Mesenchymal stem cell (in vitro differentiated cells and primary cell): Measurements from ENCODE around the gene GRIK4.

Experiments used
- DNase-seq: peaks from one replicate; pipeline ENCODE4 v3.0.0-alpha.2; 2013
- H2AFZ ChIP-seq: one replicate; pipeline ENCODE4 v1.6.1; 2013; ENCODE audit warnings: low read depth, mild to moderate bottlenecking, control low read depth, inconsistent platforms, low read length, moderate library complexity
- H2AK5ac ChIP-seq: 2 replicates; pipeline ENCODE4 v1.6.1; 2013; ENCODE audit warnings: low read length, moderate library complexity, mild to moderate bottlenecking, inconsistent platforms; ENCODE audit not compliant: severe bottlenecking
- H2BK120ac ChIP-seq: one replicate; pipeline ENCODE4 v1.6.1; 2013; ENCODE audit warnings: low read depth, mild to moderate bottlenecking, inconsistent platforms, low read length, moderate library complexity
- H2BK12ac ChIP-seq, 2 experiments: one replicate each; pipeline ENCODE4 v1.6.1; 2013; ENCODE audit warnings: inconsistent platforms in 2 of 2, low read length in 2 of 2, mild to moderate bottlenecking in 2 of 2, moderate library complexity in 2 of 2, control low read depth in 1 of 2
- H2BK15ac ChIP-seq: one replicate; pipeline ENCODE4 v1.6.1; 2013; ENCODE audit warnings: mild to moderate bottlenecking, low read depth, inconsistent platforms; ENCODE audit not compliant: poor library complexity, severe bottlenecking
- H2BK5ac ChIP-seq: 2 replicates; pipeline ENCODE4 v1.6.1; 2013; ENCODE audit warnings: low read depth, mild to moderate bottlenecking, low read length, control low read depth, inconsistent platforms; ENCODE audit not compliant: poor library complexity, severe bottlenecking
- H3K14ac ChIP-seq, 2 experiments: one replicate each; pipeline ENCODE4 v1.6.1; 2013; ENCODE audit warnings: inconsistent platforms in 2 of 2, low read length in 2 of 2, control low read depth in 1 of 2, mild to moderate bottlenecking in 1 of 2, moderate library complexity in 1 of 2
- H3K18ac ChIP-seq, 2 experiments: one replicate each; pipeline ENCODE4 v1.6.1; 2013; ENCODE audit warnings: inconsistent platforms in 2 of 2, low read length in 2 of 2, control low read depth in 1 of 2, low read depth in 1 of 2, mild to moderate bottlenecking in 1 of 2
- H3K23ac ChIP-seq, 2 experiments: one replicate each; pipeline ENCODE4 v1.6.1; 2013; ENCODE audit warnings: inconsistent platforms in 2 of 2, low read length in 2 of 2, mild to moderate bottlenecking in 2 of 2, moderate library complexity in 2 of 2, control low read depth in 1 of 2
- H3K27ac ChIP-seq: 2 replicates; pipeline ENCODE4 v1.5.1; 2013; ENCODE audit warnings: mild to moderate bottlenecking, moderate library complexity, low read length, control low read depth, inconsistent platforms; ENCODE audit not compliant: poor library complexity, severe bottlenecking
- H3K27me3 ChIP-seq, 2 experiments: 2 replicates each; pipeline versions ENCODE4 v1.6.1 to v1.7.0; 2013; ENCODE audit warnings: low read length in 2 of 2, mild to moderate bottlenecking in 2 of 2, moderate library complexity in 2 of 2, control low read depth in 1 of 2, inconsistent platforms in 1 of 2; ENCODE audit not compliant: control insufficient read depth in 1 of 2, insufficient read depth in 1 of 2
- H3K36me3 ChIP-seq, 2 experiments: 2 replicates each; pipeline versions ENCODE4 v1.6.1 to v1.7.0; 2013; ENCODE audit warnings: low read length in 2 of 2, control low read depth in 1 of 2, inconsistent platforms in 1 of 2, low read depth in 1 of 2, mild to moderate bottlenecking in 1 of 2; ENCODE audit not compliant: insufficient read depth in 2 of 2, control insufficient read depth in 1 of 2
- H3K4ac ChIP-seq, 2 experiments: one replicate each; pipeline ENCODE4 v1.6.1; 2013; ENCODE audit warnings: inconsistent platforms in 2 of 2, low read length in 2 of 2, mild to moderate bottlenecking in 2 of 2, moderate library complexity in 2 of 2, control low read depth in 1 of 2, low read depth in 1 of 2
- H3K4me1 ChIP-seq: 2 replicates; pipeline ENCODE4 v1.6.1; 2013; ENCODE audit warnings: low read depth, low read length, control low read depth; ENCODE audit not compliant: control insufficient read depth, insufficient read depth
- H3K4me2 ChIP-seq: 2 replicates; pipeline ENCODE4 v1.6.1; 2013; ENCODE audit warnings: low read length, mild to moderate bottlenecking, inconsistent platforms; ENCODE audit not compliant: poor library complexity, severe bottlenecking
- H3K4me3 ChIP-seq, 2 experiments: 2 replicates each; pipeline versions ENCODE4 v1.5.1 to v1.7.0; 2013; ENCODE audit warnings: low read length in 2 of 2, mild to moderate bottlenecking in 2 of 2, control low read depth in 1 of 2, low read depth in 1 of 2; ENCODE audit not compliant: insufficient read depth in 1 of 2
- H3K79me1 ChIP-seq: replicated peaks from 2 replicates; pipeline ENCODE4 v1.6.1; 2013; ENCODE audit warnings: mild to moderate bottlenecking, control low read depth, low read length, inconsistent platforms; ENCODE audit not compliant: poor library complexity, severe bottlenecking
- H3K9ac ChIP-seq: 2 replicates; pipeline ENCODE4 v1.7.0; 2013; ENCODE audit warnings: mild to moderate bottlenecking, low read length, moderate library complexity
- H3K9me3 ChIP-seq: 2 replicates; pipeline ENCODE4 v1.7.0; 2013; ENCODE audit warnings: mild to moderate bottlenecking, low read length; ENCODE audit not compliant: control insufficient read depth
- H4K8ac ChIP-seq: one replicate; pipeline ENCODE4 v1.6.1; 2013; ENCODE audit warnings: inconsistent platforms, mild to moderate bottlenecking, low read length, moderate library complexity
- H4K91ac ChIP-seq: one replicate; pipeline ENCODE4 v1.6.1; 2013; ENCODE audit warnings: mild to moderate bottlenecking, low read length, inconsistent platforms
- WGBS: methylation state at CpG from one replicate; pipeline ENCODE4 v1.1.7; 2013; ENCODE audit warnings: mixed read lengths; 5-methylcytosine and 5-hydroxymethylcytosine counted together

Gene GRIK4

DNA sequence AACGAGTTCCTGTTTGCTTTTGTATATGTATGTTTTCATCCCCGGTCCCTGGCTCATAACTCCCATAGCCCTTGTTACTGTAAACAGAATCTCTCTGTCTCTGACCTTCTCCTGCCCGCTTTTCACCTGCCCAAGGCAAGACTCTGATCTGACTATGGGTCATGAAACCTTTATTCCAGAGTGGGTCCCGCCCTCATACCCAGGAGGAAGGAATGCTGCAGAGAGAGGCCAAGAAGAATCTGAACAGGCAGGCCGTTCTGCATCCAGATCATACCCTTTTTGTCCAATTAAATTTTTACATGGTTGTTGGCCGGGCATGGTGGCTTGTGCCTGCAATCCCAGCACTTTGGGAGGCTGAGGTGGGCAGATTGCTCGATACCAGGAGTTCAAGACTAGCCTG is 39.6 kb downstream of the GRIK4 start:
- 94% methylated on average over 6 of the region's 7 CpGs for WGBS
- H2AFZ ChIP-seq, result no peak overlapping the region
- no peak overlapping the region for H3K14ac ChIP-seq
- no peak overlapping the region for H3K9ac ChIP-seq
- H2BK12ac ChIP-seq, result no peak overlapping the region
- H3K27me3 ChIP-seq, result peaks cover 3 to 14% of the 10 kb centered on the region in 2 experiments
- H2BK120ac ChIP-seq, result no peak overlapping the region
- H3K36me3 ChIP-seq, result no peaks in the 10 kb centered on the region
- no peaks in the 10 kb centered on the region for H3K79me1 ChIP-seq
- no peak overlapping the region for H3K18ac ChIP-seq
- no peak overlapping the region for H3K23ac ChIP-seq
- H4K8ac ChIP-seq, result no peak overlapping the region
- H3K27ac ChIP-seq, result no peak overlapping the region
- H2AK5ac ChIP-seq, result no peak overlapping the region
- no peak overlapping the region for H3K4me2 ChIP-seq
- no peak overlapping the region for H3K4ac ChIP-seq
- no peaks in the 10 kb centered on the region for H3K9me3 ChIP-seq
- no peak overlapping the region for H2BK15ac ChIP-seq
- no peak for DNase-seq
- no peak overlapping the region for H2BK5ac ChIP-seq
- H3K4me3 ChIP-seq, result no peak overlapping the region
- no peak overlapping the region for H4K91ac ChIP-seq
- peaks cover 27% of the 10 kb centered on the region for H3K4me1 ChIP-seq

DNA sequence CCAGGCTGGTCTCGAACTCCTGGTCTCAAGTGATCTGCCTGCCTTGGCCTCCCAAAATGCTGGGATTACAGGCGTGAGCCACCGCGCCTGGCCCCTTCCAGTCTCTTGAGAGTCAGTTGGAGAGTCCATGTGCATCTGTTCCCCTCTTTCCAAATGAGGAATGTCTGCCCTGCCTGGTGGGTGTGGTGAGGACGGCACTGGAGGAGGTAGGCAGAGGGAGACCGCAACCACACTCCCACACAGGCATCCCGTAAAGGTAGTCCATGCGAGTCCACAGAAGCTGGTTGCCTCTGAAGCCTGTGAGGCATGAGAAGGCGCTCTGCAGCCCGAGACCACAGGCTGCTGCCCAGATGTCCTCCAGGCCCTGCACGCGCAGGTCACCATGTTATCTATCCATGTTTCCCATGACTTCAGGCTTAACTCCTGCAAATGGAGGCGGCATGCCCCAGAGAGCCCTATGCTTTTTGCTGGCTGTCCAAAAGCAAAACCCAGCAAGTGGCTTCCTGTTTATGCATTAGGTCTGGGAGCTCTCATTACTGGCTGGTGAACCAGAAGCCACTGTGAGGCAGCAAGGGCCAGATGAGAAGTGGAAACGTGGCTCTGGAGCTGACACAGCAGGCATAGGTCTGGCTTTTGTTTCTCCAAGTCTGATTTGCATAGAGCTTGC is 43.4 kb downstream of the GRIK4 start:
- DNase-seq, result peak; percentile 77

DNA sequence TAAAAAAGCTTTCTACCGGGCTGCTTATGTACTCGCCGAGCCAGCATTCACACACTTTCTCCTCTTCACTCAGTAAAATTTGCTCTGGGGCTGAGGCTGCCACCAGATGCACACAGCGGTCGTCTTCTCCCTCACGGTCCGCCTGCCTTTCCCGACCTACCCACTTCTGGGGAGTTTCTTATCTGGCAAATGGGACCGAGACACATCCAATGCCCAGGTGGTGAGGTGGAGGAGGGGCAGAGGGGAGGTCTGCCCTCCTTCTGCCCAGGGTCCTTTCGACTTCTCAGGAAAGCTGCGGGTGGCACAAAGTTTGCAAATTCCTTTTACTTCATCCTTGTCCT is 43.9 kb downstream of the GRIK4 start:
- WGBS, result 50% methylated on average over 11 of the region's 11 CpGs
- Histone ChIP-seq H3K9me3 (no peaks in the 10 kb centered on the region), H2BK12ac (peak overlapping the region; percentile 74 to 98), H3K4me2 (no peak overlapping the region), H3K27ac (no peak overlapping the region), H3K36me3 (no peaks in the 10 kb centered on the region), H3K4ac (peak overlapping the region in 1 of 2 experiments; percentile 33), H3K4me1 (peaks cover 6% of the 10 kb centered on the region), H2BK15ac (peak overlapping the region; percentile 44), H3K27me3 (peaks cover 16 to 26% of the 10 kb centered on the region in 2 experiments), H3K23ac (no peak overlapping the region), H2AK5ac (no peak overlapping the region), H4K8ac (peak overlapping the region; percentile 79), H2BK5ac (no peak overlapping the region), H2AFZ (no peak overlapping the region), H3K18ac (peak overlapping the region; percentile 55 to 81), H3K79me1 (no peaks in the 10 kb centered on the region), H3K9ac (no peak overlapping the region), H3K4me3 (no peak overlapping the region), H2BK120ac (peak overlapping the region; percentile 27), H4K91ac (peak overlapping the region; percentile 84), H3K14ac (no peak overlapping the region)
- no peak for DNase-seq

More for the DNA sequence above, 43.4 kb downstream of the GRIK4 start:
- Histone ChIP-seq H2BK12ac (peak overlapping the region; percentile 46 to 81), H3K14ac (peak overlapping the region in 1 of 2 experiments; percentile 57), H3K36me3 (no peaks in the 10 kb centered on the region), H3K4me2 (no peak overlapping the region), H3K4me1 (peaks cover 6% of the 10 kb centered on the region), H3K27me3 (peaks cover 16 to 26% of the 10 kb centered on the region in 2 experiments), H3K9ac (no peak overlapping the region), H3K9me3 (no peaks in the 10 kb centered on the region), H3K4me3 (no peak overlapping the region), H4K91ac (peak overlapping the region; percentile 71), H3K79me1 (no peaks in the 10 kb centered on the region), H4K8ac (peak overlapping the region; percentile 49), H2AK5ac (no peak overlapping the region), H2BK15ac (no peak overlapping the region), H3K18ac (peak overlapping the region; percentile 55 to 85), H3K27ac (no peak overlapping the region), H2BK120ac (peak overlapping the region; percentile 12), H3K4ac (peak overlapping the region; percentile 56 to 66), H3K23ac (no peak overlapping the region), H2AFZ (peak overlapping the region; percentile 7), H2BK5ac (no peak overlapping the region)
- WGBS, result 77% methylated on average over 14 of the region's 14 CpGs

DNA sequence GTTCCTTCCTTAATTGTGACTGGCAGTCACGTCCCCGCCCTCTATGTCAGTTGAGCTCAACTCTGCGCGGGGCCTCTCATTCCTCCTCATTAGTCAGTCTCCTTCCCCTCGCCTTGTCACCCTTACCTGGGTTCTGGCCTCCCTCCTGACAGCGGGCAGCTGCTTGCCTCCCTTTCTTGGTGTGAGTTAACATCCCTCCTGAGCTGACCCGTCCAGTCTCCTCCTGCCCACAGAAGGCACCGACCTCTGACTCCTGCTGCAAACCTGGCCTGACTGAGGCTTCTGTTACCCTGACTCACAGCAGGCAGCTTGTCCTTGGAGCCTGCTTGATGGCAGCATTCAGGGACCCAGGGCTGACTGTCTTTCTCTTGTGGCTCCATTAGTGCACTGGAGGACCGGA is 45.2 kb downstream of the GRIK4 start:
- Histone ChIP-seq H2AFZ (no peak overlapping the region), H3K4ac (no peak overlapping the region), H2BK12ac (peak overlapping the region in 1 of 2 experiments; percentile 59), H2BK120ac (no peak overlapping the region), H2BK15ac (no peak overlapping the region), H3K27ac (no peak overlapping the region), H3K18ac (peak overlapping the region in 1 of 2 experiments; percentile 1), H4K8ac (no peak overlapping the region), H3K9ac (no peak overlapping the region), H3K79me1 (no peaks in the 10 kb centered on the region), H3K36me3 (no peaks in the 10 kb centered on the region), H2BK5ac (no peak overlapping the region), H3K23ac (no peak overlapping the region), H3K14ac (peak overlapping the region in 1 of 2 experiments; percentile 66), H3K27me3 (peaks cover 23 to 26% of the 10 kb centered on the region in 2 experiments), H3K4me3 (no peak overlapping the region), H3K4me1 (peaks cover 6% of the 10 kb centered on the region), H3K9me3 (no peaks in the 10 kb centered on the region), H4K91ac (no peak overlapping the region), H2AK5ac (no peak overlapping the region), H3K4me2 (no peak overlapping the region)
- DNase-seq, result no peak
- 82% methylated on average over 9 of the region's 9 CpGs for WGBS
